ENCODE data around the gene APBA1. TPM values are rescaled to one million over a fixed set of nuclear protein-coding genes. Genes with fewer than 3 reads are reported as not detected.

APBA1 gene
- total RNA-seq, 1 donor from 2014 or later, result 8.4 TPM

DNA sequence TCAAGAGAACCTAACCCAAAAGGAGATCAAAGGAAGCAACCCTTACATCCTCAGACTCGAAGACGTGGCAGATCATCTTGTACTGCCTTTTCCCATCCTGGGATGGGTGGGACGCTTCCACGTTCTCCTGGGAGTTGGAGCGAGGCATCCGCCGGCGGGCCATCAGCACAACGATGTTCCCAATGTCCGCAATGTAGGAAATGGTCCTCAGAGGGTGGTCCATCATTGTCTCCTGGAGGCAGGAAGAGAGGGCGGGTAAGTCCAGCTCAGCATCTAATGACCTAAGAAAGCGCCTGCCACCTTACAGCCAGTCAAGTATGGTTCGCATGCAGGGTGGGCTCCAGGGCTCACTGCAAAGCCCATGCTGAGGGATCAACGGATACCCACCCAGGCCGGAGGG is 216.0 kb downstream of the APBA1 start:
- Mint-ChIP-seq H3K27me3 (ENCODE audit: unreplicated experiment) (peaks cover 4% of the 10 kb centered on the region), H3K9me3 (ENCODE audit: unreplicated experiment) (no peaks in the 10 kb centered on the region), H3K27ac (ENCODE audit: unreplicated experiment) (no peak overlapping the region), H3K36me3 (ENCODE audit: low read depth, unreplicated experiment) (peaks cover 8% of the 10 kb centered on the region), H3K4me1 (ENCODE audit: unreplicated experiment) (peaks cover 12% of the 10 kb centered on the region), H3K4me3 (ENCODE audit: unreplicated experiment) (no peak overlapping the region)
- no peak for DNase-seq (ENCODE audit: low spot score)
- TF ChIP-seq, protein P1, sequence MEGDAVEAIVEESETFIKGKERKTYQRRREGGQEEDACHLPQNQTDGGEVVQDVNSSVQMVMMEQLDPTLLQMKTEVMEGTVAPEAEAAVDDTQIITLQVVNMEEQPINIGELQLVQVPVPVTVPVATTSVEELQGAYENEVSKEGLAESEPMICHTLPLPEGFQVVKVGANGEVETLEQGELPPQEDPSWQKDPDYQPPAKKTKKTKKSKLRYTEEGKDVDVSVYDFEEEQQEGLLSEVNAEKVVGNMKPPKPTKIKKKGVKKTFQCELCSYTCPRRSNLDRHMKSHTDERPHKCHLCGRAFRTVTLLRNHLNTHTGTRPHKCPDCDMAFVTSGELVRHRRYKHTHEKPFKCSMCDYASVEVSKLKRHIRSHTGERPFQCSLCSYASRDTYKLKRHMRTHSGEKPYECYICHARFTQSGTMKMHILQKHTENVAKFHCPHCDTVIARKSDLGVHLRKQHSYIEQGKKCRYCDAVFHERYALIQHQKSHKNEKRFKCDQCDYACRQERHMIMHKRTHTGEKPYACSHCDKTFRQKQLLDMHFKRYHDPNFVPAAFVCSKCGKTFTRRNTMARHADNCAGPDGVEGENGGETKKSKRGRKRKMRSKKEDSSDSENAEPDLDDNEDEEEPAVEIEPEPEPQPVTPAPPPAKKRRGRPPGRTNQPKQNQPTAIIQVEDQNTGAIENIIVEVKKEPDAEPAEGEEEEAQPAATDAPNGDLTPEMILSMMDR (IDR thresholded peaks at IDR 0.05; ENCODE audit: unreplicated experiment), result no peak

DNA sequence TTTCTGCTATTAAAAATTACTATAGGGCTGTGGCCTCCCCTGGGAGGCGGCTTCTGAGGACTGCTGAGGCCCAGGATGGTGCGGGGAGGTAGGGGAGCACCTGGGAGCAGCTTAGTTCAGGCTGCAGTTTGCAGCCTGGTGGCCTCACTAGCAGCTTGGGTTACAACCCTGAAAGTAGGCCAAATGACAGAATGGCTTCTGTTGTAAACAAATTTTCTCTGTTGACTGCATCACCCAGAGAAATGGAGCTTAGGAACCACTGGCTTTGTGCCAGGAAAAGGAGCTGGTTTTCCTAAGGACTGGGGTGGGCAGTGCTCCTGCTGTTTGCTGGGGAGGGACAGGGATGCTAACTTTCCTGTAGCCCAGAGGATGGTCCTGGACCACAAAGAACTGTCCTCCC is 216.9 kb downstream of the APBA1 start:
- H3K9me3 Mint-ChIP-seq (ENCODE audit: unreplicated experiment), result no peaks in the 10 kb centered on the region
- H3K4me3 Mint-ChIP-seq (ENCODE audit: unreplicated experiment), result no peak overlapping the region
- H3K27me3 Mint-ChIP-seq (ENCODE audit: unreplicated experiment), result peaks cover 6% of the 10 kb centered on the region
- peaks cover 10% of the 10 kb centered on the region for H3K36me3 Mint-ChIP-seq (ENCODE audit: low read depth, unreplicated experiment)
- TF ChIP-seq, protein P1 (IDR thresholded peaks at IDR 0.05; ENCODE audit: unreplicated experiment), result no peak
- peaks cover 12% of the 10 kb centered on the region for H3K4me1 Mint-ChIP-seq (ENCODE audit: unreplicated experiment)
- DNase-seq (ENCODE audit: low spot score), result no peak
- no peak overlapping the region for H3K27ac Mint-ChIP-seq (ENCODE audit: unreplicated experiment)

DNA sequence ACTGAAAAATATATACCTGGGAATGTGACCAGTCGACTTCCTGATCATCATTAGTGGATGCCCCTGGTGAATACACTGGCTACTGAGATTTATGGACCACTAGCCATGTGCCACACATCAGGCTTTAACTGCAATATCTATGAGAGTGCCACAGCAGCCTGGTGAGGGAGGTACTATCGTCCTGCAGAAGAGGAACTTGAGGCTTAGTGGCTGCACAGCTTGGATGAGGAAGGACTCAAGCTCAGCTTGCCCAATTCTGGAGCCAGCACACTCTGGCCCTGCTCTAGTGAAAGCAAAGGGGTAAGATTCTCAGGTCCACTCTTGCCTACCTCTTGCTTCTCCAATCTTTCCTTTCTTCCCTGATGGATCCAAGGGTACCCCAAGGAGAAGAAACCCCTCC is 217.8 kb downstream of the APBA1 start:
- Mint-ChIP-seq H3K27me3 (ENCODE audit: unreplicated experiment) (peaks cover 6% of the 10 kb centered on the region), H3K4me1 (ENCODE audit: unreplicated experiment) (peaks cover 12% of the 10 kb centered on the region), H3K27ac (ENCODE audit: unreplicated experiment) (no peak overlapping the region), H3K4me3 (ENCODE audit: unreplicated experiment) (no peak overlapping the region), H3K36me3 (ENCODE audit: low read depth, unreplicated experiment) (peaks cover 10% of the 10 kb centered on the region), H3K9me3 (ENCODE audit: unreplicated experiment) (no peaks in the 10 kb centered on the region)
- DNase-seq (ENCODE audit: low spot score), result no peak
- TF ChIP-seq, protein P1 (IDR thresholded peaks at IDR 0.05; ENCODE audit: unreplicated experiment), result no peak

DNA sequence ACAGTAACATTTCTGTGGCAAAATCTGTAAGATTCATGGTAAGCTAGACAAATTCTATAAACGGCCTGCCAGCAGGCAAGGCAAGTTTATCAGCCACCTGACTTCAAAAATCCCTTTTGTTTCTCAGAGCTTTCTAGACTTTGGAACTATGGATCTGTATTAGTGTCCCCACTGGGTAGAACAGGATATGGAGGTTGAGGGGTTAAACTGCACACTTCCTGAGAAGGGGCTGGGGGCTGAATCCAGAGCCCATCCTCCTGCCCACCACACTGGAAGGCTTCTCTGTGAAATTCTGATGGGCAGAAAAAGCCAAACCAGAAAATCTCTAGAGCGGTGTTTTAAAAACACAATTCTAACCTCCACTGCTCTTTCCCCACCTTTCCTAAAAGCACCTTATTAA is 218.4 kb downstream of the APBA1 start:
- H3K4me3 Mint-ChIP-seq (ENCODE audit: unreplicated experiment), result no peak overlapping the region
- H3K9me3 Mint-ChIP-seq (ENCODE audit: unreplicated experiment), result no peaks in the 10 kb centered on the region
- H3K27me3 Mint-ChIP-seq (ENCODE audit: unreplicated experiment), result peaks cover 6% of the 10 kb centered on the region
- no peak overlapping the region for H3K27ac Mint-ChIP-seq (ENCODE audit: unreplicated experiment)
- H3K4me1 Mint-ChIP-seq (ENCODE audit: unreplicated experiment), result peaks cover 12% of the 10 kb centered on the region
- DNase-seq (ENCODE audit: low spot score), result no peak
- TF ChIP-seq, protein P1 (IDR thresholded peaks at IDR 0.05; ENCODE audit: unreplicated experiment), result no peak
- H3K36me3 Mint-ChIP-seq (ENCODE audit: low read depth, unreplicated experiment), result peaks cover 10% of the 10 kb centered on the region

DNA sequence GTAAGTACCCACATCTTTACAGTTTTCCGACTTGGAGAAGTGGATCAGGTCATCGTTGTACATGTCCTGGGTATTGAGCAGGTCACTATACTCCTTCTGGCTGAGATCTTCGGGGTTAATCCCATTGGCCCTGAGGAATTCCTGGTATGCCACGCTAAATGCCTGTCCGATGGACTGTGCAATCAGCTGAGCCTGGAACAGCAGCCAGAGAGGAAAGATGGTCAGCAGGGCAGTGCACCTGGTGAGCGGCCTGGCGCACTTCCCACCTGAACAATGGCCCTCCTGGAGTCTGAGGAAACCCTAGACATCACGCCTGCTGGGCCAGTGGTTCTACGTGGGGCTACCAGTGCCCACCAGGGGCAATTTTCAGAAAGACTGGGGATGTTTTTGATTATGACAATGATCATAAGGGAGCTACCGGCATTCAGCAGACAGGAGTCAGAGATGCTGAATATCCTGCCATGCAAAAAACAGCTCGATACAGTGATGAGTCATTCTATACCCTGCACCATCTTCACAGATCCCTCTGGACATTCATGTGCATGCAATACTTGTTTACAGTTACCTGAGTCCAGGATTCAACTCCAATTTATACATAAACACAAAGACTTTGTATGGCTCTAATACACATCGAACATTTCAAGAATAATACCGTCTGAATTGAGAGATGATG is 219.9 kb downstream of the APBA1 start:
- Mint-ChIP-seq H3K4me3 (ENCODE audit: unreplicated experiment) (no peak overlapping the region), H3K27me3 (ENCODE audit: unreplicated experiment) (peaks cover 7% of the 10 kb centered on the region), H3K4me1 (ENCODE audit: unreplicated experiment) (peaks cover 12% of the 10 kb centered on the region), H3K36me3 (ENCODE audit: low read depth, unreplicated experiment) (peaks cover 13% of the 10 kb centered on the region), H3K9me3 (ENCODE audit: unreplicated experiment) (no peaks in the 10 kb centered on the region), H3K27ac (ENCODE audit: unreplicated experiment) (no peak overlapping the region)
- no peak for DNase-seq (ENCODE audit: low spot score)
- TF ChIP-seq, protein P1 (IDR thresholded peaks at IDR 0.05; ENCODE audit: unreplicated experiment), result no peak

All from endothelial cell (in vitro differentiated cells).